GM21423 (cell line): ENCODE data around the gene AMPD3.

Experiments
- ATAC-seq: cut with Tn5 transposase; IDR thresholded peaks from one replicate; pipeline ENCODE4 v1.9.1; 2021; ENCODE audit warnings: mild to moderate bottlenecking, moderate library complexity; ENCODE audit not compliant: unreplicated experiment

AMPD3 gene

GRCh38 chr11:10528121-10528520 lies 73.1 kb downstream of the AMPD3 start:
- ATAC-seq: no peak

DNA sequence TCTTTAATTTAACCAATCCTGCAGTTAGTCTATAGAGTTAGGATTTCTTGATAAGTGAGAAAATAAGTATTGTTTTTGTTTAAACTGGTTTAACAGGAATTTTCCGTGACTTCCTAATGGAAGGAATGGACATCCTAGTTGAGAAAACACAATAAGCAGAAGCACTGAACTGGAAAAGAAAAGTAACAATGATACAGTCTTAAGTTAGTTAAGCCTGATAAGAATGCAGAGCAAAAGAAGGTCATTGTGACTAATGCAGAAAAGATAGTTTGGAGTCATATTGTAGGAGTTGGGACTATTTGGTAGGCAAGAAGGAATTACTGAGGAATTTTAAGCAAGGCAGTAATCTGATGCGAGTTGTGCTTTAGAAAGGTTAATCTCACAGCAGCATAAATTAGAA lies 74.2 kb downstream of the AMPD3 start:
- no peak for ATAC-seq

GRCh38 chr11:10532526-10532925 lies 77.5 kb downstream of the AMPD3 start:
- no peak for ATAC-seq

- no peak for ATAC-seq
These were observed 78.3 kb downstream of the AMPD3 start for GRCh38 chr11:10533323-10533722.

DNA sequence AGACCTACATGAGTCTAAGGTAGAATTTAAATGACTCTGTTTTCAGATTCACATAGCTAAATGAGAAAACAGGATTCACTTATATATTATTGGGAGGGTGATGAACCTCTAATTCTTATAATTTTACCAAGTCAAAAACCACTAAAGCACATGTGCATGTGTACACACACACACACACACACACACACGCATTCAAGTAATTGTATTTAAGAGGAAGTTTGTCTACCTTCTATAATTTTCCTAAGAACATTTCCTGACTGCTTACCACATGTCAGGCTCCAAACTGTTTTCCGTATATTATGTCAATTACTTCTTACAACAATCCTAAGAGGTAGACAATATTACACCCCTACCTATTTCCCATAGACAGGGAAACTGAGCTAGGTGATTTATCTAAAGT lies 79.3 kb downstream of the AMPD3 start:
- no peak for ATAC-seq

GRCh38 chr11:10537600-10537999 lies 82.5 kb downstream of the AMPD3 start:
- ATAC-seq: no peak

GRCh38 chr11:10538924-10539323 lies 83.9 kb downstream of the AMPD3 start:
- no peak for ATAC-seq

DNA sequence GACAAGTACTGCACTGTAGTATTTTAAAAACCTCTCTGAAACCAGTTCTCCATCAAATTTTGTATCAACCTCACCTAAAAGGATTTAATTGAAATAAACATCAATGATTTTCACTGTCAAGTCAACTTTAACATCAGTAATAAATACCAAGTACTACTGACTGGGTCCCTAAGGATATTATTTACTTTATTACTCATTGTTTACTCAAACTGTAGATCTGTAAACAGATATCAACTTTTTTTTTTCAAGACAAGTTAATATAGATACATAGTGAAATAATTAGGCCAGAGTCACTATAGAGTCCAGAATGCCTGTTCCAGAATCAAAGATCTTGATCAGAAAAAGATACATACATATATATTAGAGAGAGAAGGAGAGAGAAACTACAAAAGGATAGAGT lies 84.3 kb downstream of the AMPD3 start:
- ATAC-seq: no peak

DNA sequence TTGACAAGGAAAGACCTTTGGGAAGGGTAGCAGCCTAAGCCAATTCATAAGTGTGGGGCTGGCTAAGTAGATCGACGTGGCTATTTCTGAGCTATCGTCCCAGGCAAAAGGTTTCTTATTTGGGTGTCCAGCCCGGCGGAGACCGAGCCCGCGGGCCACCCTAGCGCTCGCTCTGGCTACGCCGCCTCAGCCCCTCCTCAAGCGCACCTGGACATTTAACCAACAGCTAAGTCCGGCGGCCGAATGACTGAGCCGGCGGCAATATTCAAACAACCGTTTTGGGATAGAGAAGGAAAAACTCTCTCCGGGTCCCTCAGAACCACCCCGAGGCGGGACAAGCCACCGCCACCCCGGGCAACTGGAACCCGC lies 85.5 kb downstream of the AMPD3 start:
- peak; percentile 18 for ATAC-seq

DNA sequence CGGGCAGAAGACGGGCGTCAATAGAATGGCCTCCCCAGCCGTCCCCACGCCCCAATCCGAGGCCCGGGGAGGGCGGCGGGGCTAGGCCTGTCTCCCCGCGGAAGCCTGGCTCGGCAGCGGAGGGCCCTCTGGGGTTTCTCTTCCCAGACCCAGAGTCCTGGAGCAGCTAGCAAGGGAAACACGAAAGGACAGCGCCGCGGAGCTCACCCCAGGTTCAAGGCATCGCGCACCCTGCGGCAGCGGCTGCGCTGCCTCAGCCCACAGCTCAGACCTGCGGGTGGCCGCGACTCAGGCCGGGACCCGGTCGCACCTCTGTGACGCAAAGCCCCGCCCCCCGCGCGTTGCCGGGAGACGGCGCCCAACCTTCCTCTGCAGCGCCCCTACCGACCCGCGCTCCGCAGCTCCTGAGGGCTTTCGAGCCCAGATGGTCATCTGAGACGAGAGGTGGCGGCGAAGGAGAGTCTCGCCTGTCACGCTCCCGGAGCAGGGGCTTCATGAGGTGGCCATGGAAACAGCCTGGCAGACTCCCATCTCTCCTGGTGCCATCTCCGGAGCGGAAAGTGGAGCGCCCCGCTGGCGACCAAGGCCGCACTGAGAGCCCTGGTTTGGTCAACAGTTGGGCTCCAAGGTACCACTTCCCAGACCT lies 86.0 kb downstream of the AMPD3 start, which contains the start of gene RNF141:
Gene RNF141, minus strand, starts transcription at position 273 of the 646 bp plus-strand sequence. CDS start 7,029 bp downstream, outside the sequence.
- peak; percentile 98 for ATAC-seq

GRCh38 chr11:10541561-10541930 lies 86.5 kb downstream of the AMPD3 start:
- no peak for ATAC-seq

- no peak for ATAC-seq
These were observed 87.7 kb downstream of the AMPD3 start for GRCh38 chr11:10542776-10543175.

- no peak for ATAC-seq
These were observed 88.7 kb downstream of the AMPD3 start for GRCh38 chr11:10543782-10544181.

GRCh38 chr11:10544491-10545465 lies 89.7 kb downstream of the AMPD3 start:
- no peak for ATAC-seq

GRCh38 chr11:10550503-10551289 lies 95.6 kb downstream of the AMPD3 start:
- ATAC-seq: no peak

- ATAC-seq: no peak
These were observed 96.2 kb downstream of the AMPD3 start for GRCh38 chr11:10551290-10551592.

GRCh38 chr11:10551845-10552352 lies 96.8 kb downstream of the AMPD3 start:
- ATAC-seq: no peak

DNA sequence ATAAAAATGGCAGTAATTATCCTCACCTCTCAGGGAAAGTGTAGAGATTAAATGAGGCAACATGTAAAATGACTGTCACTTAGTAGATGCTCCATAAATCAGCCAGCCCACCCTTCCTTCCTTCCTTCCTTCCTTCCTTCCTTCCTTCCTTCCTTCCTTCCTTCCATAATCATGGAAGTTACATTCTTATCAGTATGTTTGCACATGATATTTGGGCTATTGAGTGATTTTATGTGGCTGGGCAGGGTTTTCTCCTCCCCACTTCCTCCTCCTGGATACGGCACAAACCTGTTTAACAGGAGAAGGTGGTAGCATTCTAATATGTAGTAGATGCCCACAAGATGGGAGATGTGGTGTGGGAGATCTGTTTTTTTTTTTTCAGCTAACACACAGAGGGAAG lies 101.5 kb downstream of the AMPD3 start:
- ATAC-seq: no peak
